OCI-LY3 (cell line): ENCODE measurements around the gene NIN.

ENCODE experiments used
- EZH2phosphoT487 ChIP-seq: fragments of 200-600 bp; shearing (Covaris generic); IDR thresholded peaks from 2 replicates; pipeline ENCODE4 v1.6.1; 2018; ENCODE audit warnings: antibody characterized with exemption, mixed run types, low read depth
- TF ChIP-seq, protein P1 (sequence below): fragments of 200-600, 300-600 bp; sonication (generic); IDR thresholded peaks from 2 replicates; pipeline ENCODE4 v1.5.1; 2014; ENCODE audit warnings: antibody characterized with exemption, low read length, low read depth

DNA sequence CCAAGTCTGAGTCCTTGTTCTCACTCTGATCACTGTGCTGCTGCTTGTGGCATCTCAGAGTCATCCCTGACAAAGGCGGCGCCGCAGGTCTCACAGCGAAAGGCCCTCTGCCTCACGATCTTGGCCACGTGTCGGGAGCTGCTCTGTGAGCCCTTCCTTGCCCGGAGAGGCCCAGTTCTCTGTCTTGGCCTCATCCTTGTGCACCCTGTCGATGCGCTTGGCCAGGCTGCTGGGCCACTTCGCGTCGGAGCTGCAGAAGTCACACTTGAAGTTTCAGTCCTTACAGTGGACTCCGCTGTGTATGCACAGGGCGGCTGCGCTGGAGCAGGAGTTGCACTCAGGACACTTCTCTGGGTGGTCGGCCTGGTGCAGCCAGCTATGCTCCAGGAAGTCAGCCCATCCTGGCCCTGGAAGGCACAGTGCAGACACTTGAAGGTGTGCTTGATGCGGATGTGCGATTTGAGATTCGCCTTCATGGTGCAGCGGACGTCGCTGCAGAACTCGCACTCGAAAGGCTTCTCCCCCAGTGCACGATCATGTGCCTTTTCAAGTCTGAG, 126.4 kb downstream of the NIN start:
- TF ChIP-seq, protein P1, sequence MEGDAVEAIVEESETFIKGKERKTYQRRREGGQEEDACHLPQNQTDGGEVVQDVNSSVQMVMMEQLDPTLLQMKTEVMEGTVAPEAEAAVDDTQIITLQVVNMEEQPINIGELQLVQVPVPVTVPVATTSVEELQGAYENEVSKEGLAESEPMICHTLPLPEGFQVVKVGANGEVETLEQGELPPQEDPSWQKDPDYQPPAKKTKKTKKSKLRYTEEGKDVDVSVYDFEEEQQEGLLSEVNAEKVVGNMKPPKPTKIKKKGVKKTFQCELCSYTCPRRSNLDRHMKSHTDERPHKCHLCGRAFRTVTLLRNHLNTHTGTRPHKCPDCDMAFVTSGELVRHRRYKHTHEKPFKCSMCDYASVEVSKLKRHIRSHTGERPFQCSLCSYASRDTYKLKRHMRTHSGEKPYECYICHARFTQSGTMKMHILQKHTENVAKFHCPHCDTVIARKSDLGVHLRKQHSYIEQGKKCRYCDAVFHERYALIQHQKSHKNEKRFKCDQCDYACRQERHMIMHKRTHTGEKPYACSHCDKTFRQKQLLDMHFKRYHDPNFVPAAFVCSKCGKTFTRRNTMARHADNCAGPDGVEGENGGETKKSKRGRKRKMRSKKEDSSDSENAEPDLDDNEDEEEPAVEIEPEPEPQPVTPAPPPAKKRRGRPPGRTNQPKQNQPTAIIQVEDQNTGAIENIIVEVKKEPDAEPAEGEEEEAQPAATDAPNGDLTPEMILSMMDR = no peak
- TF ChIP-seq EZH2phosphoT487 = no peak
